Measurements from ENCODE around the gene GIPC3.
"Not testable (repeated sequence)": the region's sequence is repeated elsewhere in the genome, so short reads cannot be mapped to it uniquely, and the experiment has no call there.

GIPC3 gene

GRCh38 chr19:3557461-3558248 is 27.6 kb upstream of the GIPC3 start, which contains the start of gene MFSD12:
TSS of gene MFSD12 (minus strand) at chr19:3557586. CDS start at chr19:3557403, 183 bp downstream.
- no peak for TF ChIP-seq CTCF (IDR thresholded peaks at IDR 0.05; ENCODE audit: low read length, missing control alignments)
- peak within 1 kb of the TSS; percentile 70 for H3K4me3 ChIP-seq (replicated peaks; ENCODE audit: low read depth, low read length)

GRCh38 chr19:3563709-3564524 is 21.4 kb upstream of the GIPC3 start:
- DNase-seq (ENCODE audit: low read depth) = no peak
- H3K4me3 ChIP-seq (replicated peaks; ENCODE audit: low read depth, low read length) = no peak overlapping the region
- TF ChIP-seq CTCF (IDR thresholded peaks at IDR 0.05; ENCODE audit: low read length, missing control alignments) = no peak

More at GRCh38 chr19:3557461-3558248, 27.6 kb upstream of the GIPC3 start, which contains the start of gene MFSD12:
- peak; percentile 90 for DNase-seq (ENCODE audit: low read depth)

GRCh38 chr19:3565139-3565538 is 20.1 kb upstream of the GIPC3 start:
- DNase-seq (ENCODE audit: low read depth) = no peak
- no peak overlapping the region for H3K4me3 ChIP-seq (replicated peaks; ENCODE audit: low read depth, low read length)
- TF ChIP-seq CTCF (IDR thresholded peaks at IDR 0.05; ENCODE audit: low read length, missing control alignments) = no peak

- DNase-seq (ENCODE audit: low read depth) = not testable (repeated sequence)
These were observed 15.2 kb upstream of the GIPC3 start for GRCh38 chr19:3570042-3570441.

GRCh38 chr19:3570606-3571011 is 14.7 kb upstream of the GIPC3 start:
- no peak overlapping the region for H3K4me3 ChIP-seq (replicated peaks; ENCODE audit: low read depth, low read length)
- no peak for TF ChIP-seq CTCF (IDR thresholded peaks at IDR 0.05; ENCODE audit: low read length, missing control alignments)
- DNase-seq (ENCODE audit: low read depth) = no peak

More at GRCh38 chr19:3570042-3570441, 15.2 kb upstream of the GIPC3 start:
- H3K4me3 ChIP-seq (replicated peaks; ENCODE audit: low read depth, low read length) = not testable (repeated sequence)

GRCh38 chr19:3572132-3572854 is 13.0 kb upstream of the GIPC3 start:
- peak overlapping the region; percentile 63 for H3K4me3 ChIP-seq (replicated peaks; ENCODE audit: low read depth, low read length)
- TF ChIP-seq CTCF (IDR thresholded peaks at IDR 0.05; ENCODE audit: low read length, missing control alignments) = no peak

GRCh38 chr19:3572855-3573161 is 12.5 kb upstream of the GIPC3 start, which contains the start of gene HMG20B:
TSS of gene HMG20B (plus strand) at chr19:3572944. CDS start at chr19:3573310, 366 bp downstream.
- no peak for TF ChIP-seq CTCF (IDR thresholded peaks at IDR 0.05; ENCODE audit: low read length, missing control alignments)
- H3K4me3 ChIP-seq (replicated peaks; ENCODE audit: low read depth, low read length) = peak within 1 kb of the TSS; percentile 88

More at GRCh38 chr19:3572132-3572854, 13.0 kb upstream of the GIPC3 start:
- peak; percentile 100 for DNase-seq (ENCODE audit: low read depth)

More at GRCh38 chr19:3572855-3573161, 12.5 kb upstream of the GIPC3 start, which contains the start of gene HMG20B:
- no peak for DNase-seq (ENCODE audit: low read depth)

All from fibroblast of pulmonary artery (primary cell).